HFFc6 (cell line): ENCODE data around the gene SAC3D1. TPM values are rescaled to one million over a fixed set of nuclear protein-coding genes. Genes with fewer than 3 reads are reported as not detected.
A peak's percentile ranks its signal among the peaks of the same experiment; 100 is the strongest.

Experiments
- DNase-seq: peaks from one replicate; pipeline ENCODE4 v3.0.0-alpha.2; 2018
- H3K27ac Mint-ChIP-seq: 2 replicates; pipeline ENCODE4 v1.8.0; 2020; ENCODE audit warnings: mild to moderate bottlenecking, mixed read lengths
- H3K27me3 Mint-ChIP-seq: 2 replicates; pipeline ENCODE4 v1.8.0; 2021; ENCODE audit warnings: mild to moderate bottlenecking, moderate library complexity, mixed read lengths; ENCODE audit not compliant: insufficient read depth
- H3K36me3 Mint-ChIP-seq: 2 replicates; pipeline ENCODE4 v1.8.0; 2021; ENCODE audit warnings: low read depth, mixed read lengths
- H3K4me1 Mint-ChIP-seq: 2 replicates; pipeline ENCODE4 v1.8.0; 2020; ENCODE audit warnings: low read depth, mixed read lengths
- H3K4me3 Mint-ChIP-seq: 2 replicates; pipeline ENCODE4 v1.8.0; 2020; ENCODE audit warnings: mild to moderate bottlenecking, moderate library complexity, mixed read lengths
- H3K9me3 Mint-ChIP-seq: 2 replicates; pipeline ENCODE4 v1.8.0; 2020; ENCODE audit warnings: mild to moderate bottlenecking, mixed read lengths
- total RNA-seq, 6 experiments: library from RNA; stranded (reverse); fragmentation: NEBNext Ultra II Directional; extraction: Animal tissue kit (Norgen Biotek cat#: 25700); gene quantifications; 2 replicates in 1 of 6; 3 replicates in 5 of 6; pipeline ENCODE4 v1.2.3, GENCODE V29; 2021
- TF ChIP-seq, protein P1 (sequence below): fragments of 200-600 bp; sonication (generic); IDR thresholded peaks from 2 replicates; pipeline ENCODE4 v1.5.0; 2021; ENCODE audit warnings: antibody characterized with exemption, mild to moderate bottlenecking

Gene SAC3D1
- total RNA-seq, 6 experiments from 2014 or later, result 15.3 to 21.5 (median 18.0) TPM

GRCh38 chr11:65077451-65077850 lies 36.4 kb downstream of the SAC3D1 start:
- peaks cover 16% of the 10 kb centered on the region for H3K36me3 Mint-ChIP-seq
- peak overlapping the region; percentile 21; the same call in 1 of the 2 replicates for H3K27ac Mint-ChIP-seq
- no peak overlapping the region for H3K4me3 Mint-ChIP-seq
- no peak for DNase-seq
- no peaks in the 10 kb centered on the region for H3K9me3 Mint-ChIP-seq
- TF ChIP-seq, protein P1, sequence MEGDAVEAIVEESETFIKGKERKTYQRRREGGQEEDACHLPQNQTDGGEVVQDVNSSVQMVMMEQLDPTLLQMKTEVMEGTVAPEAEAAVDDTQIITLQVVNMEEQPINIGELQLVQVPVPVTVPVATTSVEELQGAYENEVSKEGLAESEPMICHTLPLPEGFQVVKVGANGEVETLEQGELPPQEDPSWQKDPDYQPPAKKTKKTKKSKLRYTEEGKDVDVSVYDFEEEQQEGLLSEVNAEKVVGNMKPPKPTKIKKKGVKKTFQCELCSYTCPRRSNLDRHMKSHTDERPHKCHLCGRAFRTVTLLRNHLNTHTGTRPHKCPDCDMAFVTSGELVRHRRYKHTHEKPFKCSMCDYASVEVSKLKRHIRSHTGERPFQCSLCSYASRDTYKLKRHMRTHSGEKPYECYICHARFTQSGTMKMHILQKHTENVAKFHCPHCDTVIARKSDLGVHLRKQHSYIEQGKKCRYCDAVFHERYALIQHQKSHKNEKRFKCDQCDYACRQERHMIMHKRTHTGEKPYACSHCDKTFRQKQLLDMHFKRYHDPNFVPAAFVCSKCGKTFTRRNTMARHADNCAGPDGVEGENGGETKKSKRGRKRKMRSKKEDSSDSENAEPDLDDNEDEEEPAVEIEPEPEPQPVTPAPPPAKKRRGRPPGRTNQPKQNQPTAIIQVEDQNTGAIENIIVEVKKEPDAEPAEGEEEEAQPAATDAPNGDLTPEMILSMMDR, result no peak
- H3K4me1 Mint-ChIP-seq, result peaks cover 32% of the 10 kb centered on the region
- H3K27me3 Mint-ChIP-seq, result peaks cover 2% of the 10 kb centered on the region; the same call in 1 of the 2 replicates

DNA sequence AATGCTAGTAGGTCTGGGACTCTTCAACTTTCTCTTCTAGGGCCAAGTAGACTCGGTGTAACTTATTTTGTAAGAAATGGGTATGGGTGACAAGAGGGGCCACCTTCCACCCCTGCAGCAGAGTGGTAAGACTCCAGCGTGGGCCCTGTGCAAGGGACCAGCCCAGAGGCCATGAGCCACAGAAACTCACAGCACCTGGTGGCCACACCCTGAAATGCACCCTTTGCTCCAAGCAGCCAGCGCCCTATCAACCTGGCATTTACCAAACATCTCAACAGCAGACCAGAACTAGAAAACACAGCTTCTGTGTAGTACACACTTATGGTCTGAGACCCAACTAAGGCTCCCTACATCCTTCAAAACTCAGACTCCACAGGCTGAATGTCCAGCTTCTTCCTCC lies 37.1 kb downstream of the SAC3D1 start:
- no peak overlapping the region for H3K4me3 Mint-ChIP-seq
- no peaks in the 10 kb centered on the region for H3K9me3 Mint-ChIP-seq
- H3K36me3 Mint-ChIP-seq, result peaks cover 22% of the 10 kb centered on the region
- H3K4me1 Mint-ChIP-seq, result peaks cover 39% of the 10 kb centered on the region
- peaks cover 2% of the 10 kb centered on the region; the same call in 1 of the 2 replicates for H3K27me3 Mint-ChIP-seq
- TF ChIP-seq, protein P1, result peak; percentile 82
- H3K27ac Mint-ChIP-seq, result no peak overlapping the region; the same call in 1 of the 2 replicates
- peak; percentile 24 for DNase-seq

GRCh38 chr11:65078786-65079342 lies 37.9 kb downstream of the SAC3D1 start:
- TF ChIP-seq, protein P1, result no peak
- Mint-ChIP-seq H3K27me3 (no peaks in the 10 kb centered on the region; the same call in 1 of the 2 replicates), H3K36me3 (peaks cover 24% of the 10 kb centered on the region), H3K27ac (no peak overlapping the region; the same call in 1 of the 2 replicates), H3K9me3 (no peaks in the 10 kb centered on the region), H3K4me1 (peaks cover 42% of the 10 kb centered on the region), H3K4me3 (no peak overlapping the region)
- DNase-seq, result no peak

DNA sequence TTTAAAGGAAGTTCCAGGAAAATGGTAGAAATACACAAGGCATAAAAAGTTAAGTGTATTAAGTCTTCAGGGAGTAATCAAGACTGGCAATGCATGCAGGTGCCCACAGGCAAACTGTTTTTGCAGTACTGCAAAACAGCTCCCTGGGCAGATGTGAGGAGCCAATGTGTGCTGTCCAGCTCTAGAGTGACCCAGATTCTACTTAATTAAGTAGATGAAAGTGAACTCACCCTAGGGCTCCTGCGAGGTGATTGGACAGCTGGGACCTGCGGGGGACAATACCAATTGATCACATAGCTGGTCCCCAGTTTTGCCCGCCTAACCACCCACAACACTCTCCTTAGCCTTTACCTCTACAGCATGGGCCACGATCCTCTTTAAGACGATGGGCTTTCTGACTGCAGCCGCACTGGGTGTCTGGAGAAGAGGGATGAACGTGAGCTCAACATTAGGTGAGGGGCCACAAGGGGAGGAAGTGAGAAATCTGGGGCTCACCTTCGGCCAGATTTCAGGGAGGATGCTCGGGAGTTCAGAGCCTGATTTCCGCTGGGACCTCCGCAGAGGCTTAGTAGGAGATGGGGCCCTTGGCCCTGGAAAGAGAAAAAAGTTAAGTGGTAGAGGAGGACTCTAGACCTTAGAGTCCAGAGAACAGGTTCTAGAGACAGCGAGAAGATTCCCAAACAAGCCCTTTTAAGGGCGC lies 42.3 kb downstream of the SAC3D1 start:
- DNase-seq, result peak; percentile 13
- H3K4me1 Mint-ChIP-seq, result peaks cover 49% of the 10 kb centered on the region
- H3K36me3 Mint-ChIP-seq, result peaks cover 23% of the 10 kb centered on the region
- TF ChIP-seq, protein P1, result no peak
- no peaks in the 10 kb centered on the region for H3K9me3 Mint-ChIP-seq
- H3K27ac Mint-ChIP-seq, result peak overlapping the region; percentile 97
- H3K27me3 Mint-ChIP-seq, result no peaks in the 10 kb centered on the region; the same call in 1 of the 2 replicates
- H3K4me3 Mint-ChIP-seq, result peak overlapping the region; percentile 98

GRCh38 chr11:65083834-65084597 lies 43.0 kb downstream of the SAC3D1 start, which contains the start of the genes CDCA5 and ZFPL1:
TSS of gene CDCA5 (minus strand) at chr11:65084040. CDS start at chr11:65083978, 62 bp downstream.
TSS of gene ZFPL1 (plus strand) at chr11:65084222. CDS start at chr11:65084699, 477 bp downstream.
- Mint-ChIP-seq H3K4me1 (peaks cover 41% of the 10 kb centered on the region), H3K4me3 (peak within 1 kb of the TSS; percentile 98), H3K36me3 (peaks cover 31% of the 10 kb centered on the region), H3K27ac (peak within 1 kb of the TSS; percentile 97), H3K27me3 (no peaks in the 10 kb centered on the region; the same call in 1 of the 2 replicates), H3K9me3 (no peaks in the 10 kb centered on the region)
- peak; percentile 93 for DNase-seq
- TF ChIP-seq, protein P1, result no peak
